Right renal cortex interstitium (tissue), 3 donors: ENCODE data around the gene GDPD4. TPM values are rescaled to one million over a fixed set of nuclear protein-coding genes. Genes with fewer than 3 reads are reported as not detected.

ENCODE experiments used
- DNase-seq, 3 donors: peaks; one replicate each; pipeline ENCODE4 v3.0.0-alpha.2; 2013; ENCODE audit warnings: low read depth in 3 of 3, low spot score in 2 of 3
- polyA plus RNA-seq, 3 donors: library from polyadenylated mRNA; unstranded; fragments of 120-200 nt; gene quantifications; one replicate each; pipeline ENCODE4 v1.2.1, GENCODE V29; 2013; ENCODE audit not compliant: insufficient read length in 3 of 3

GDPD4 gene
- polyA plus RNA-seq, 3 donors = 0.04 to 0.35 TPM; not detected in 1

- DNase-seq = no peak
These were observed 52.1 kb downstream of the GDPD4 start for GRCh38 chr11:77249427-77249826.

GRCh38 chr11:77244277-77245027 is 57.0 kb downstream of the GDPD4 start:
- DNase-seq = no peak

GRCh38 chr11:77236901-77237300 is 64.6 kb downstream of the GDPD4 start:
- DNase-seq = no peak

GRCh38 chr11:77233011-77233410 is 68.5 kb downstream of the GDPD4 start:
- no peak for DNase-seq

- DNase-seq = no peak
These were observed 69.2 kb downstream of the GDPD4 start for GRCh38 chr11:77232242-77232641.

- no peak for DNase-seq
These were observed 69.7 kb downstream of the GDPD4 start for GRCh38 chr11:77231800-77232199.

- no peak for DNase-seq
These were observed 70.4 kb downstream of the GDPD4 start for GRCh38 chr11:77230878-77231605.

- no peak for DNase-seq
These were observed 77.7 kb downstream of the GDPD4 start for GRCh38 chr11:77223797-77224196.

GRCh38 chr11:77217156-77217555 is 84.3 kb downstream of the GDPD4 start:
- no peak for DNase-seq

- no peak for DNase-seq
These were observed 86.4 kb downstream of the GDPD4 start for GRCh38 chr11:77215106-77215505.

GRCh38 chr11:77214557-77214956 is 86.9 kb downstream of the GDPD4 start:
- no peak for DNase-seq

- no peak for DNase-seq
These were observed 87.7 kb downstream of the GDPD4 start for GRCh38 chr11:77213589-77214428.

- no peak for DNase-seq
These were observed 88.4 kb downstream of the GDPD4 start for GRCh38 chr11:77213029-77213579.

- no peak for DNase-seq
These were observed 89.0 kb downstream of the GDPD4 start for GRCh38 chr11:77212314-77213007.

- no peak for DNase-seq
These were observed 89.8 kb downstream of the GDPD4 start for GRCh38 chr11:77211594-77212251.

- no peak for DNase-seq
These were observed 90.4 kb downstream of the GDPD4 start for GRCh38 chr11:77211040-77211451.

- DNase-seq = no peak
These were observed 91.8 kb downstream of the GDPD4 start for GRCh38 chr11:77209663-77210062.

GRCh38 chr11:77208535-77208934 is 93.0 kb downstream of the GDPD4 start:
- DNase-seq = no peak

GRCh38 chr11:77207618-77208313 is 93.7 kb downstream of the GDPD4 start:
- no peak for DNase-seq
